ENCODE data around the gene SCOC.
A peak's percentile ranks its signal among the peaks of the same experiment; 100 is the strongest.

SCOC gene

DNA sequence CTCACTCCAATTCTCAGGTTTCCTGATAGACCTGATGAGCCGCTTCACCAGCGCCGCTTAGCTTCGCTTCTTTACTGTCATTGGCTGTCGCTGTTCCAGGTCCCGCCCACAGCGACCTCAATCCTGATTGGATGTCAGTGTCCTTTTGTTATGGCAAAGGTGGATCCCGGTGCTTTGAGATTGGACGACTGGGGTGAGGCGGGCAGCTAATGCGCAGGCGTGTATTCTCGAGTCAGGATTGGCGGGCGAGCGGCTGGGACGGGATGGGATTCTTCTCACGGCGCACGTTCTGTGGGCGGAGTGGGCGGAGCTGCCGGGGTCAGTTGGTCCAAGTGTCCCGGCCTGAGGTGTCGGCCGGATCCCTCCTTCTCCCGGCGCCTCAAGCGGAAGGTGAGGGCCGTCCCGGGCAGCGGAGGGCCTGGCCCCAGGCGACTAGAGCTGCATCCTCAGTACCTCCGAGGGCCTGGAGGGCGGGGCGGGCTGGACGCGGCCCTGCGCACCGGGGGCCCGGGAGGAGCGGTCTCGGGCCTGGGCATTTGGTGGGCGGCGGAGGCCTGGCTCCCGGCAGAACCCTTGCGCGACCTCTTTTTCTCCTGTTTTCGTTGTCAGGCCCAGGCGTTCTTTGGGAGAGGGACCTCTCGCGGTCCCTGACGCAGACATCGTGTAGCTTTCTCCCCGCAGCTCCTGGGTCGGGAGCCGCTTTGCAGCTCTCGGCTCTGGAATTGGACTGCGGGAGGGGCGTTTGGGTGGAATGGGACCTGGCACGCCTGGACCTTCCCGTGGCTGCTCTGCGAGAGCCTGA lies at the start of gene SCOC:
TSS of gene SCOC (plus strand) at position 319 of the 802 bp plus-strand sequence. CDS start 5,525 bp downstream, outside the sequence.
- peak; percentile 98 to 100 (median 99) for DNase-seq
- intact Hi-C loops (cut with DNase I) = loop anchor here (2.0 kb wide), 1 partner anchor 151 kb away; the partner anchor contains the start of gene ELMOD2

DNA sequence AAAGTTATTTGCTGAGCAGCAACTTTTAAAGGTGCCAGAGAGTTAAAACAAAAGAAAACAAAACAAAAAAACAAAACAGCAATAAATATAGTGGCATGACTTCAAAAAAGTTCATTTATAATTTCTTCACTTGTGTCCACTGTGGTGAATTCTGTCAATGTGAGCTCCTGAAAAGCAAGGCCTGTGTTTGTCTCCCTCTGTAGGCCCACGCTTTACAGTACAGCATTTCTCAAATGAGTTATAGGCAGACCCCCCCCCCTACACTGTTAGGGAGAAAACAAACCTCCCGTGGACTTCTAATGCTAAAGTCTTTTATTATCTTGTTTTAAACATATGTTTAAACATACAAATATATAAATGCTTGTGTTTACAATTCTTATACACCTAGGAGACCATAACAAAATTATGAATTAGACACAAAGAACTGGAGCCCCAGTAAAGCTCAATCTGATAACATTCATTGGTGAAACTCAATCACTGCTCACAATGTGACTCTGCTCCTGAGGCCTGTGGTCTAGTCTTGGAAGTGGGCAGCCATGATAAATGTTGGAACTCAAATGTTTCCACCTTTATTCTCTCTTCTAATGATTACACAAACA lies 47.0 kb upstream of the SCOC start:
- intact Hi-C loops (cut with DNase I) = loop anchor here (1.0 to 5.0 kb wide), 3 partner anchors 68 to 314 kb away; partner anchors contain the start of gene MAML3
- peak in 5 of 10 donors; percentile 14 to 87 (median 50) for DNase-seq

DNA sequence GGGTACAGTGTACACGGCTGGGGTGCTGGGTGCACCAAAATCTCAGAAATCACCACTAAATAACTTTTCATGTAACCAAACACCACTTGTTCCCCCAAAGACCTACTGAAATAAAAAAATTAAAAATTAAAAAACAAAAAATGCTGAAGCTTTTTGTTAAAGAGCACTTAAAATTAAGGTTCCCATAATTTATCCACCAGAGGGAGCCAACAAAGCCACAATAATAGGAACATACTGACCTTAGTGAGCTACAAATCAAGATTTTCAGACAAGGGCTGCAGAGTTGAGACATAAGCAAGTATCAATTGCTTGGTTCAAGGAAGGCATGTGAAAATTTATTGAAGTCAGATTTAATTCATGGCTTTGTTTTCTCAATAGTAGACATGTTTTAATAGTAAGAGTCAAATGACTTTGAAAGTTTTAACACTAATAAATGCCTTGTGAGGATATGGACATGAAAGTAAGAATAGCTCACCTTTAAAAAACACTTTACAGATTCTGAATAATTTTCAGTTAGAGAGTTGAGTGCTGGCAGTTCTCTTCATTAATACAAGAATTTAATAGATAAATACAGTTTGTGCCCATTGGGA lies 43.0 kb upstream of the SCOC start:
- intact Hi-C loops (cut with DNase I) = no loop called here
- no peak for DNase-seq

- DNase-seq = no peak
- intact Hi-C loops (cut with DNase I) = no loop called here
Observed at GRCh38 chr4:140331245-140331644, 42.2 kb upstream of the SCOC start.

DNA sequence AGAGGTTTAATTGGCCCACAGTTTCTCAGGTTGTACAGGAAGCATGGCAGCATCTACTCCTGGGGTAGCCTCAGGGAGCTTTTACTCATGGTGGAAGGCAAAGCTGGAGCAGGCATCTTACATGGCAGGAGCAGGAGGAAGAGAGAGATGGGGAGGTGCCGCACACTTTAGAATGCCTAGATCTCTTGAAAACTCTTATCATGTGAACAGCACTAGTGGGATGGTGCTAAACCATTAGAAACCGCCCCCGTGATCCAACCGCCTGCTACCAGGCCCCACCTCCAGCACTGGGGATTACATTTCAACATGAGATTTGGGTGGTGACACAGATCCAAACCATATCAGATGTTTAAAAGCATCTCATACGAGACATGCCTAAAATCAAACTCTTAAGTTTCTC lies 41.6 kb upstream of the SCOC start:
- intact Hi-C loops (cut with DNase I) = no loop called here
- DNase-seq = peak in 1 of 10 donors; percentile 17

- no peak for DNase-seq
- intact Hi-C loops (cut with DNase I) = no loop called here
Observed at GRCh38 chr4:140332734-140333133, 40.7 kb upstream of the SCOC start.

- intact Hi-C loops (cut with DNase I) = no loop called here
- no peak for DNase-seq
Observed at GRCh38 chr4:140333523-140333922, 39.9 kb upstream of the SCOC start.

- intact Hi-C loops (cut with DNase I) = no loop called here
- no peak for DNase-seq
Observed at GRCh38 chr4:140335076-140335475, 38.4 kb upstream of the SCOC start.

- intact Hi-C loops (cut with DNase I) = no loop called here
- DNase-seq = no peak
Observed at GRCh38 chr4:140336730-140337129, 36.7 kb upstream of the SCOC start.

GRCh38 chr4:140342620-140343019 lies 30.8 kb upstream of the SCOC start:
- no peak for DNase-seq
- intact Hi-C loops (cut with DNase I) = no loop called here

DNA sequence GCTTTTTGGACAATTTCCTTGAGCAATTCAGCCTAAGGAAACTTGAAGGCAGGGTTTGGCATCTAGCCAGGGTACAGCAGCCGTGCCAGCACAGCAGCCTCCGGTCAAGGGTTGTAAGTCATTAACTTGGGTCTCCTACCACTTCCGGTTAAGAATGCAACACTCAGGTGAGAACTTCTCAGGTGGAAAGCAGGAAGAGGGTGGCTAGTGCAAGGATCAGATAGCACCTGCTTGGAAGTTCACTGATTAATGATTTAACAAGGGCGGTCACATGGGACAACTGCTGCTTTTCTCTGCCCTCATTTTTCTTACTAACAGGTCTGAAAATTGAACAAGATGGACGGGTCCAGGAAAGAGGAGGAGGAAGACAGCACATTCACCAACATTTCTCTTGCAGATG lies 30.1 kb upstream of the SCOC start:
- intact Hi-C loops (cut with DNase I) = no loop called here
- DNase-seq = no peak

DNA sequence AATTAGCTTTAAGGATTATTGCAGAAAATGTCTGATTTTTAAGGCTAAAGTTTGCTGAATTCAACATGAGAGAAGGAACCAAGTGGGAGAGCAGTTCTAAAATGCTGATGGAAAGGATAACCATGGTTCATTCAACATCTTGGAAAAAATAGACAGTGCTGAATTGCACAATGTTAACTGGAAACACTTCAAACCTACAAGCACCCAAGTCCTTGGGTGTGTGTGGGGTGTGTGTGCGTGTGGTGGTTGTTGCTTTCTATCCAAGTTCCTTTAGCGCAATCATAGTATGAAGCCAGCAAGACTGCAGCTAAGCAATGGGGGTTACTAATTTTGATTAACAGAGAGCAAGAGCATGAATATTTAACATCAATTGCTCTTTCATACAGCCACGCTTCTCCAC lies 29.3 kb upstream of the SCOC start:
- DNase-seq = no peak
- intact Hi-C loops (cut with DNase I) = no loop called here

DNA sequence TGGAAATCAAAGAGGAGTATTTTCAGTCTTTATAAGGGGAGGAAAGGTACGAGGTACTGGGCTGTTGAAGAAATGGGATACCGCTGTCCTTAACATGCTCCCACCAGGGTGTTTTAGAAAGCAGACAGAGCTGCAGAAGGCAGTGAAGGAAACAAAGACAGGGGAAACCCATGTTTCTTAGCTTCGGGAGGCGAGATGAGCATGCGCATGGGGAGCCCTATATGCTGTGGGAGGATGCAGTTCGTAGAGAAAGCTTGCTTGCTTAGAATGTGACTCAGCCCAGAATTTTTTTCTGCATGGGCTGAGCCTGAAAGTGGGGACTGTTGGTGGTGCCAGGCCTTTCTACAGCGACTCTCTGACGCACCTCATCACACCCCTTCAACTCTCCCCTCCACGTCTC lies 28.8 kb upstream of the SCOC start:
- DNase-seq = peak in 8 of 10 donors; percentile 58 to 95 (median 73)
- intact Hi-C loops (cut with DNase I) = no loop called here

GRCh38 chr4:140346136-140346535 lies 27.3 kb upstream of the SCOC start:
- DNase-seq = peak in 3 of 10 donors; percentile 54 to 86 (median 55)
- intact Hi-C loops (cut with DNase I) = no loop called here

- intact Hi-C loops (cut with DNase I) = no loop called here
- DNase-seq = no peak
Observed at GRCh38 chr4:140349816-140350215, 23.6 kb upstream of the SCOC start.

DNA sequence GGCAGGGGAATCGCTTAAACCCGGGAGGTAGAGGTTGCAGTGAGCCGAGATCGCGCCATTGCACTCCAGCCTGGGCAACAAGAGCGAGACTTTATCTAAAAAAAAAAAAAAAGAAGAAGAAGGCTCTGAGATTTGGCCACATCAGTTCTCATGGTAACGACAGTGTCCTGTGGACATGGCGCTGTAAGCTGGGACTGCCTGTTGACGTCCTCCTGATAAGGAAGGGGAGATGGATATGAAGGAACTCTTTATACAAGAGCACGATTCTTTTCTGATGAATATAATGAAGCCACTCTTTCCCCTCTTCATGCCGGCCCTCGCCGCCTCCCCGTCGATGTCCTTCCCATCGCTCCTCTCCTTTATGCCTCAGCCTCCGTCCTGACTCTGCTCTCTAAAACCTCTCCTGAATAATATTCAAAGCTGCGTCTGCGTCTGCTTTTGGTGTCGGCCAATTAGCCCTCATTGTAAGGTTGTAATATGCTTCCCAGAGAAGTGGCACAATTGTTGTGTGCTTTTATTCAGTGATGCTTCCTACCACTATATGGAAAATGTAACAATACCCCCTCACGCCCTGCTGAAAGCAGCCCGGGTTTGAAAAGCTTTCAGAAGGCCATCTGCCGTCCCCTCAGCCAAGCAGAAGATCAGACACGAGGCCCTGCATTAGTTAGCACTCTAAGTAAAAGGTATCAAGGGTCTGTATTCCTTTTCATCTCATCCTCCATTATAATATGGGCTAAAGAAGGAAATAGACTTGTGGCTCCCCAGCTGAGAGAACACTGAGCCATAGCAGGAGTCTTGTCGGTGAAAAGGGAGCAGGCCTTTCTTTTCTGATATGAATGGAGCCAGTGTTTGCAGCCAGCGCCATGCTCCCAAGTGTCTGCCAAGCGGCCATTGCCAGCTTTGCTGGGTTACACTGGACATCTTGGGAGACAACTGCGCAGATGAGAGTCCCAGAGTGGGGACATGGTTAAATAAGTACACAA lies 22.1 kb upstream of the SCOC start:
- DNase-seq = peak in 7 of 10 donors; percentile 26 to 88 (median 57)
- intact Hi-C loops (cut with DNase I) = no loop called here

DNA sequence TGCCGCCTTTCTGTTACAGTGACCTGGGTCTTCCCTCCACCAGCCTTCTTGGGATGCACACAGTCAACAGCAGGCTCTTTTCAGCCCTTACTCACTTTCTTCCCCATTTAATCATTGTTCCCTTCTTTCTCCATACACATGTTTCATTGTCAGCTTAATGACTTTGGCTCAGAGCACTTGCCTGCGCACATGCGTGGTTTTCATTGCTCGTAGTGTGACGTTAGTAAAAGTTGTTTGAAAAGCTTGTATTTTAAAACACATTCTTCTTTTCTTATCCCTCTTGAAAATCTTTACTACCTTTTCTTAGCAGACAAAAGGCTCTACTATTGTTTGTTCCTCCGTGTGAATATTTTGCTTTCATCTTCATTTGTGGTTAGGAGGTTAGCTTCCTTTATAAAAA lies 19.7 kb upstream of the SCOC start:
- intact Hi-C loops (cut with DNase I) = no loop called here
- DNase-seq = peak in 1 of 10 donors; percentile 43

DNA sequence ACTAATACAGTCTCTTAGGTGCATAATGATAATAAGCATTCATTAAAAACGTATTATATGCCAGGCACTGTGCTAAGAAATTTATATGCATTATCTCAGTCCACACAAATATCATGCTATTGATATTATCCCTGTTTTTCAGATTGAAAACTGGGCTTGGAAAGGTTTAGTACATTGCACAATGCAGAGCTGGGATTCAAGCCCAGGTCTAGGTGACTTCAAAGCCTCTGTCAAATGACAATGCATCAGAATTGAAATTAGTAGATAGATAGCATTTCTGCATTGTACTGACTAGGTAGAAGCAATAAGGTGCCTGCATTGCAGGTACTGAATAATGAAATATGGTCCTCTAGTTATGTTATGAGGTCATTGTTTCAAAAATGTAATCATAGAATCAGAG lies 18.2 kb upstream of the SCOC start:
- intact Hi-C loops (cut with DNase I) = loop anchor here (5.0 kb wide), 1 partner anchor 252 kb away; no protein-coding TSS in a partner anchor
- DNase-seq = no peak

- intact Hi-C loops (cut with DNase I) = loop anchor here (5.0 kb wide), 1 partner anchor 249 kb away; no protein-coding TSS in a partner anchor
- DNase-seq = no peak
Observed at GRCh38 chr4:140357868-140358267, 15.6 kb upstream of the SCOC start.

- no peak for DNase-seq
- intact Hi-C loops (cut with DNase I) = loop anchor here (5.0 kb wide), 1 partner anchor 249 kb away; no protein-coding TSS in a partner anchor
Observed at GRCh38 chr4:140358281-140358680, 15.2 kb upstream of the SCOC start.

Data from posterior cingulate gyrus (tissue), 11 donors.